Measurements from ENCODE around the gene DYRK4.

DNA sequence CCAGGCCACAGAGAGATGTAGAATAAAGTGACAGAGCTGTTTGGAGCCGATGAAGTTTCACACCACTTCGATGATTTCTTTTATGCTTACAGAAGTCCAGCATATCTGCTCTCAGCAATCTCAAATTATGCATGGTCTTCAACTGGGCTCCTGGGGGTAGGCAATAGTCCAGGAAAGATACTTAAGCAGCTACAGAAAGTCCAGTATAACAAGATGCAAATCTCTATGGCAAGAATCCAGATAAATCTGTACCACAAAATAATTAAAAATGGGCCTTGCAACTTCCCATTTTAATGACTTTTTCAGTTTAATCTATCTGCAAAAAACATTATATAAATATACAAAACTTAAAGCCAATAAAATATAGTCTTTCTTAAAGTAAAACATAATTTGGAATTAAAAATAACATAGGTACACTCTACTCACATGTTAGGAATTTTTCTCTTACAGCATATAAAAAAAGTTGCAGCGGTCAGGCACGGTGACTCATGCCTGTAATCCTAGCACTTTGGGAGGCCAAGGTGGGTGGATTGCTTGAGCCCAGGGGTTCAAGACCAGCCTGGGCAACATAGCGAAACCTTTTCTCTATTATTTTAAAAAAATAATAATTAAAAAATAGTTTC is 43.8 kb upstream of the DYRK4 start:
- TF ChIP-seq, protein P1, sequence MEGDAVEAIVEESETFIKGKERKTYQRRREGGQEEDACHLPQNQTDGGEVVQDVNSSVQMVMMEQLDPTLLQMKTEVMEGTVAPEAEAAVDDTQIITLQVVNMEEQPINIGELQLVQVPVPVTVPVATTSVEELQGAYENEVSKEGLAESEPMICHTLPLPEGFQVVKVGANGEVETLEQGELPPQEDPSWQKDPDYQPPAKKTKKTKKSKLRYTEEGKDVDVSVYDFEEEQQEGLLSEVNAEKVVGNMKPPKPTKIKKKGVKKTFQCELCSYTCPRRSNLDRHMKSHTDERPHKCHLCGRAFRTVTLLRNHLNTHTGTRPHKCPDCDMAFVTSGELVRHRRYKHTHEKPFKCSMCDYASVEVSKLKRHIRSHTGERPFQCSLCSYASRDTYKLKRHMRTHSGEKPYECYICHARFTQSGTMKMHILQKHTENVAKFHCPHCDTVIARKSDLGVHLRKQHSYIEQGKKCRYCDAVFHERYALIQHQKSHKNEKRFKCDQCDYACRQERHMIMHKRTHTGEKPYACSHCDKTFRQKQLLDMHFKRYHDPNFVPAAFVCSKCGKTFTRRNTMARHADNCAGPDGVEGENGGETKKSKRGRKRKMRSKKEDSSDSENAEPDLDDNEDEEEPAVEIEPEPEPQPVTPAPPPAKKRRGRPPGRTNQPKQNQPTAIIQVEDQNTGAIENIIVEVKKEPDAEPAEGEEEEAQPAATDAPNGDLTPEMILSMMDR (IDR thresholded peaks at IDR 0.05) = no peak
- TF ChIP-seq POLR2A (IDR thresholded peaks at IDR 0.05) (no peak), POLR2AphosphoS5 (IDR thresholded peaks at IDR 0.05) (no peak)

Data from breast epithelium (tissue), 3 donors.